SK-N-SH treated with all-trans-retinoic acid at 6 μM for 48 hours (cell line): ENCODE data around the gene PLEKHN1.

Source experiments
- ARNTL ChIP-seq: fragments of 450-650 bp; formaldehyde crosslinking; IDR thresholded peaks from 2 replicates; pipeline ENCODE4 v1.5.0; 2020; ENCODE audit warnings: low read depth, mild to moderate bottlenecking, moderate library complexity, borderline replicate concordance
- CSDC2 ChIP-seq: fragments of 250-450 bp; sonication (Bioruptor Pico); IDR thresholded peaks from 2 replicates; pipeline ENCODE4 v1.5.0; 2020; ENCODE audit warnings: mild to moderate bottlenecking, moderate library complexity
- GLIS3 ChIP-seq: fragments of 250-450 bp; sonication (Bioruptor Pico); IDR thresholded peaks from 2 replicates; pipeline ENCODE4 v1.5.0; 2020; ENCODE audit warnings: mild to moderate bottlenecking, moderate library complexity
- ISL1 ChIP-seq: fragments of 250-450 bp; sonication (Bioruptor Pico); IDR thresholded peaks from 2 replicates; pipeline ENCODE4 v2.1.2; 2022; ENCODE audit warnings: mild to moderate bottlenecking, moderate library complexity
- RARB ChIP-seq: fragments of 250-450 bp; sonication (Bioruptor Pico); IDR thresholded peaks from 2 replicates; pipeline ENCODE4 v1.8.0; 2021; ENCODE audit warnings: mild to moderate bottlenecking, moderate library complexity
- TCF4 ChIP-seq: fragments of 250-450 bp; sonication (Bioruptor Pico); IDR thresholded peaks from 2 replicates; pipeline ENCODE4 v1.8.0; 2021; ENCODE audit warnings: mild to moderate bottlenecking, moderate library complexity, borderline replicate concordance
- ZFP30 ChIP-seq: fragments of 450-650 bp; formaldehyde crosslinking; IDR thresholded peaks from 2 replicates; pipeline ENCODE4 v1.5.0; 2022; ENCODE audit warnings: mild to moderate bottlenecking, moderate library complexity
- ZNF565 ChIP-seq: fragments of 450-650 bp; formaldehyde crosslinking; conservative IDR thresholded peaks from 2 replicates; pipeline ENCODE4 v1.5.0; 2020; ENCODE audit warnings: low read depth, mild to moderate bottlenecking, moderate library complexity
- ZNF70 ChIP-seq: fragments of 450-650 bp; formaldehyde crosslinking; IDR thresholded peaks from 2 replicates; pipeline ENCODE4 v1.5.0; 2020; ENCODE audit warnings: mild to moderate bottlenecking, moderate library complexity
- TF ChIP-seq, protein P1 (sequence below): fragments of 250-450 bp; sonication (Bioruptor Pico); IDR thresholded peaks from 2 replicates; pipeline ENCODE4 v1.8.0; 2021; ENCODE audit warnings: low read depth, mild to moderate bottlenecking, moderate library complexity, borderline replicate concordance
- TF ChIP-seq, protein P2 (sequence below): fragments of 250-450 bp; sonication (Bioruptor Pico); IDR thresholded peaks from 2 replicates; pipeline ENCODE4 v1.5.1; 2020; ENCODE audit warnings: low read depth, mild to moderate bottlenecking, moderate library complexity
- TF ChIP-seq, protein P3 (sequence below): fragments of 250-450 bp; sonication (Bioruptor Pico); IDR thresholded peaks from 2 replicates; pipeline ENCODE4 v1.8.0; 2020; ENCODE audit warnings: mild to moderate bottlenecking, moderate library complexity, borderline replicate concordance

- TF ChIP-seq, protein P1, sequence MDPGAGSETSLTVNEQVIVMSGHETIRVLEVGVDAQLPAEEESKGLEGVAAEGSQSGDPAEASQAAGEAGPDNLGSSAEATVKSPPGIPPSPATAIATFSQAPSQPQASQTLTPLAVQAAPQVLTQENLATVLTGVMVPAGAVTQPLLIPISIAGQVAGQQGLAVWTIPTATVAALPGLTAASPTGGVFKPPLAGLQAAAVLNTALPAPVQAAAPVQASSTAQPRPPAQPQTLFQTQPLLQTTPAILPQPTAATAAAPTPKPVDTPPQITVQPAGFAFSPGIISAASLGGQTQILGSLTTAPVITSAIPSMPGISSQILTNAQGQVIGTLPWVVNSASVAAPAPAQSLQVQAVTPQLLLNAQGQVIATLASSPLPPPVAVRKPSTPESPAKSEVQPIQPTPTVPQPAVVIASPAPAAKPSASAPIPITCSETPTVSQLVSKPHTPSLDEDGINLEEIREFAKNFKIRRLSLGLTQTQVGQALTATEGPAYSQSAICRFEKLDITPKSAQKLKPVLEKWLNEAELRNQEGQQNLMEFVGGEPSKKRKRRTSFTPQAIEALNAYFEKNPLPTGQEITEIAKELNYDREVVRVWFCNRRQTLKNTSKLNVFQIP (CRISPR knock-in tag), result no peak
- TF ChIP-seq ZNF565 (CRISPR knock-in tag) (no peak), CSDC2 (no peak), RARB (no peak), ISL1 (CRISPR knock-in tag) (no peak), GLIS3 (0 out of 2 replicates have a peak, but pooled peaks have one; percentile 4), ARNTL (CRISPR knock-in tag) (no peak), TCF4 (CRISPR knock-in tag) (no peak), ZNF70 (CRISPR knock-in tag) (no peak), ZFP30 (CRISPR knock-in tag) (no peak)
- TF ChIP-seq, protein P2, sequence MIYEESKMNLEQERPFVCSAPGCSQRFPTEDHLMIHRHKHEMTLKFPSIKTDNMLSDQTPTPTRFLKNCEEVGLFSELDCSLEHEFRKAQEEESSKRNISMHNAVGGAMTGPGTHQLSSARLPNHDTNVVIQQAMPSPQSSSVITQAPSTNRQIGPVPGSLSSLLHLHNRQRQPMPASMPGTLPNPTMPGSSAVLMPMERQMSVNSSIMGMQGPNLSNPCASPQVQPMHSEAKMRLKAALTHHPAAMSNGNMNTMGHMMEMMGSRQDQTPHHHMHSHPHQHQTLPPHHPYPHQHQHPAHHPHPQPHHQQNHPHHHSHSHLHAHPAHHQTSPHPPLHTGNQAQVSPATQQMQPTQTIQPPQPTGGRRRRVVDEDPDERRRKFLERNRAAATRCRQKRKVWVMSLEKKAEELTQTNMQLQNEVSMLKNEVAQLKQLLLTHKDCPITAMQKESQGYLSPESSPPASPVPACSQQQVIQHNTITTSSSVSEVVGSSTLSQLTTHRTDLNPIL (CRISPR knock-in tag), result no peak
- TF ChIP-seq, protein P3, sequence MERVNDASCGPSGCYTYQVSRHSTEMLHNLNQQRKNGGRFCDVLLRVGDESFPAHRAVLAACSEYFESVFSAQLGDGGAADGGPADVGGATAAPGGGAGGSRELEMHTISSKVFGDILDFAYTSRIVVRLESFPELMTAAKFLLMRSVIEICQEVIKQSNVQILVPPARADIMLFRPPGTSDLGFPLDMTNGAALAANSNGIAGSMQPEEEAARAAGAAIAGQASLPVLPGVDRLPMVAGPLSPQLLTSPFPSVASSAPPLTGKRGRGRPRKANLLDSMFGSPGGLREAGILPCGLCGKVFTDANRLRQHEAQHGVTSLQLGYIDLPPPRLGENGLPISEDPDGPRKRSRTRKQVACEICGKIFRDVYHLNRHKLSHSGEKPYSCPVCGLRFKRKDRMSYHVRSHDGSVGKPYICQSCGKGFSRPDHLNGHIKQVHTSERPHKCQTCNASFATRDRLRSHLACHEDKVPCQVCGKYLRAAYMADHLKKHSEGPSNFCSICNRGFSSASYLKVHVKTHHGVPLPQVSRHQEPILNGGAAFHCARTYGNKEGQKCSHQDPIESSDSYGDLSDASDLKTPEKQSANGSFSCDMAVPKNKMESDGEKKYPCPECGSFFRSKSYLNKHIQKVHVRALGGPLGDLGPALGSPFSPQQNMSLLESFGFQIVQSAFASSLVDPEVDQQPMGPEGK (CRISPR knock-in tag), result no peak; the same call in 1 of the 2 replicates
These were observed 23.3 kb upstream of the PLEKHN1 start for GRCh38 chr1:942864-943533.
